ENCODE measurements around the gene SSBP3.

Gene SSBP3

GRCh38 chr1:54397980-54398379 is 8.2 kb downstream of the SSBP3 start:
- TF ChIP-seq, protein P1, sequence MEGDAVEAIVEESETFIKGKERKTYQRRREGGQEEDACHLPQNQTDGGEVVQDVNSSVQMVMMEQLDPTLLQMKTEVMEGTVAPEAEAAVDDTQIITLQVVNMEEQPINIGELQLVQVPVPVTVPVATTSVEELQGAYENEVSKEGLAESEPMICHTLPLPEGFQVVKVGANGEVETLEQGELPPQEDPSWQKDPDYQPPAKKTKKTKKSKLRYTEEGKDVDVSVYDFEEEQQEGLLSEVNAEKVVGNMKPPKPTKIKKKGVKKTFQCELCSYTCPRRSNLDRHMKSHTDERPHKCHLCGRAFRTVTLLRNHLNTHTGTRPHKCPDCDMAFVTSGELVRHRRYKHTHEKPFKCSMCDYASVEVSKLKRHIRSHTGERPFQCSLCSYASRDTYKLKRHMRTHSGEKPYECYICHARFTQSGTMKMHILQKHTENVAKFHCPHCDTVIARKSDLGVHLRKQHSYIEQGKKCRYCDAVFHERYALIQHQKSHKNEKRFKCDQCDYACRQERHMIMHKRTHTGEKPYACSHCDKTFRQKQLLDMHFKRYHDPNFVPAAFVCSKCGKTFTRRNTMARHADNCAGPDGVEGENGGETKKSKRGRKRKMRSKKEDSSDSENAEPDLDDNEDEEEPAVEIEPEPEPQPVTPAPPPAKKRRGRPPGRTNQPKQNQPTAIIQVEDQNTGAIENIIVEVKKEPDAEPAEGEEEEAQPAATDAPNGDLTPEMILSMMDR (IDR thresholded peaks at IDR 0.05; ENCODE audit: low read depth, low read length): no peak
- no peak overlapping the region for H3K4me3 ChIP-seq (ENCODE audit: low read depth, low read length)

GRCh38 chr1:54397090-54397591 is 9.1 kb downstream of the SSBP3 start:
- TF ChIP-seq, protein P1 (IDR thresholded peaks at IDR 0.05; ENCODE audit: low read depth, low read length): no peak
- no peak overlapping the region for H3K4me3 ChIP-seq (ENCODE audit: low read depth, low read length)

- TF ChIP-seq, protein P1 (IDR thresholded peaks at IDR 0.05; ENCODE audit: low read depth, low read length): no peak
Observed at GRCh38 chr1:54396261-54396933, 9.8 kb downstream of the SSBP3 start.

DNA sequence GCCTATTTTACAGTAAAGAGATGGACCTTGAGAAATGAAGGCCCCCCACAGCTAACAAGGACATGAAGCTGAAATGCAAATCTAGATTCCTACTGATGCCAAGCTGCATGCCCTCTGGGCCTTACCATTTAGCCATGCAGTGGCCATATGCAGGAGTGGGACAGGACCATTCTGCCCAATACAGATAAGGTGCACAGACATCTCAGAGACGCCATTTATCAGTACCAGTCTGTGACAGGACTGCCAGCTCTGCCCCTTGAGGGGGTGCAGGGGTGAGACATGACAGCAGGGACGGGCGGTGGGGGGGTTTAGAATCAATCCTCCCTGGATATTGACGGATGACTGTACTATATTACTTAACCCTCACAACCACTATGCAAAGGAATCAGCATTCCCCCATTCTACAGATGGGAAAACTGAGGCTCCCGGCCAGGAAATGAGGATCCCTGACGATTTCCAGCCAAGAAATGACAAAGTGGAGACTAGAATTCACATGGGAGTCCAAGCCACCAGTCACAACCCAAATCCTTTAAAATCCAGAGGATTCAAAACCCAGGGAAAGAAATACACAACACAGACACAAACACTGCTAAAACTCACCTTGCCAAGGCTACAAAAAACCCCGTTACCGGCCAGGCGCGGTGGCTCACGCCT is 10.8 kb downstream of the SSBP3 start:
- TF ChIP-seq, protein P1 (IDR thresholded peaks at IDR 0.05; ENCODE audit: low read depth, low read length): no peak
- H3K4me3 ChIP-seq (ENCODE audit: low read depth, low read length): no peak overlapping the region

More at GRCh38 chr1:54396261-54396933, 9.8 kb downstream of the SSBP3 start:
- H3K4me3 ChIP-seq (ENCODE audit: low read depth, low read length): no peak overlapping the region

DNA sequence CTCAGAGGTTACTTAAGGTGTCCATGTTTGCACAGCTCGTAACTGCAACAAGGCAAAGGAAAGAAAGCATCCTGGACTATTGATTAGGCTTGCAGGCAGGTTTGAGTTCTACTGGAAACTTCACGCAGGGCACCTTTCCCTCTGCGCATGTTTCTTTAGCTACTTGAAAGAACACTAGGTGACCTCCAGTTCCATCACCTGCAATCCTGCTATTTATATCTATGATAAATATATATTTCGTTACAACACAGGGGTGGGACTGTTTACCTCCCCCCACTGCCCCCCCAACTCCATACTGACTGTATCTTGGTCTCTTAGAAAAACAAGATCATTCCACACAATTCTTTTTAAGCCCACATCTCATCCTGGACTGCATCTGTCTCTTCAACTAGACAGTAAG is 12.1 kb downstream of the SSBP3 start:
- H3K4me3 ChIP-seq (ENCODE audit: low read depth, low read length): no peak overlapping the region
- TF ChIP-seq, protein P1 (IDR thresholded peaks at IDR 0.05; ENCODE audit: low read depth, low read length): no peak

- no peak overlapping the region for H3K4me3 ChIP-seq (ENCODE audit: low read depth, low read length)
- TF ChIP-seq, protein P1 (IDR thresholded peaks at IDR 0.05; ENCODE audit: low read depth, low read length): no peak
Observed at GRCh38 chr1:54392401-54392800, 13.8 kb downstream of the SSBP3 start.
